HG02571 (cell line): Measurements from ENCODE around the gene RBM6.
"Not testable (repeated sequence)": the region's sequence is repeated elsewhere in the genome, so short reads cannot be mapped to it uniquely, and the experiment has no call there.

Source experiments
- ATAC-seq: cut with Tn5 transposase; IDR thresholded peaks from one replicate; pipeline ENCODE4 v1.9.1; 2021; ENCODE audit warnings: mild to moderate bottlenecking, moderate library complexity; ENCODE audit not compliant: unreplicated experiment

RBM6 gene, protein sequence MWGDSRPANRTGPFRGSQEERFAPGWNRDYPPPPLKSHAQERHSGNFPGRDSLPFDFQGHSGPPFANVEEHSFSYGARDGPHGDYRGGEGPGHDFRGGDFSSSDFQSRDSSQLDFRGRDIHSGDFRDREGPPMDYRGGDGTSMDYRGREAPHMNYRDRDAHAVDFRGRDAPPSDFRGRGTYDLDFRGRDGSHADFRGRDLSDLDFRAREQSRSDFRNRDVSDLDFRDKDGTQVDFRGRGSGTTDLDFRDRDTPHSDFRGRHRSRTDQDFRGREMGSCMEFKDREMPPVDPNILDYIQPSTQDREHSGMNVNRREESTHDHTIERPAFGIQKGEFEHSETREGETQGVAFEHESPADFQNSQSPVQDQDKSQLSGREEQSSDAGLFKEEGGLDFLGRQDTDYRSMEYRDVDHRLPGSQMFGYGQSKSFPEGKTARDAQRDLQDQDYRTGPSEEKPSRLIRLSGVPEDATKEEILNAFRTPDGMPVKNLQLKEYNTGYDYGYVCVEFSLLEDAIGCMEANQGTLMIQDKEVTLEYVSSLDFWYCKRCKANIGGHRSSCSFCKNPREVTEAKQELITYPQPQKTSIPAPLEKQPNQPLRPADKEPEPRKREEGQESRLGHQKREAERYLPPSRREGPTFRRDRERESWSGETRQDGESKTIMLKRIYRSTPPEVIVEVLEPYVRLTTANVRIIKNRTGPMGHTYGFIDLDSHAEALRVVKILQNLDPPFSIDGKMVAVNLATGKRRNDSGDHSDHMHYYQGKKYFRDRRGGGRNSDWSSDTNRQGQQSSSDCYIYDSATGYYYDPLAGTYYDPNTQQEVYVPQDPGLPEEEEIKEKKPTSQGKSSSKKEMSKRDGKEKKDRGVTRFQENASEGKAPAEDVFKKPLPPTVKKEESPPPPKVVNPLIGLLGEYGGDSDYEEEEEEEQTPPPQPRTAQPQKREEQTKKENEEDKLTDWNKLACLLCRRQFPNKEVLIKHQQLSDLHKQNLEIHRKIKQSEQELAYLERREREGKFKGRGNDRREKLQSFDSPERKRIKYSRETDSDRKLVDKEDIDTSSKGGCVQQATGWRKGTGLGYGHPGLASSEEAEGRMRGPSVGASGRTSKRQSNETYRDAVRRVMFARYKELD

DNA sequence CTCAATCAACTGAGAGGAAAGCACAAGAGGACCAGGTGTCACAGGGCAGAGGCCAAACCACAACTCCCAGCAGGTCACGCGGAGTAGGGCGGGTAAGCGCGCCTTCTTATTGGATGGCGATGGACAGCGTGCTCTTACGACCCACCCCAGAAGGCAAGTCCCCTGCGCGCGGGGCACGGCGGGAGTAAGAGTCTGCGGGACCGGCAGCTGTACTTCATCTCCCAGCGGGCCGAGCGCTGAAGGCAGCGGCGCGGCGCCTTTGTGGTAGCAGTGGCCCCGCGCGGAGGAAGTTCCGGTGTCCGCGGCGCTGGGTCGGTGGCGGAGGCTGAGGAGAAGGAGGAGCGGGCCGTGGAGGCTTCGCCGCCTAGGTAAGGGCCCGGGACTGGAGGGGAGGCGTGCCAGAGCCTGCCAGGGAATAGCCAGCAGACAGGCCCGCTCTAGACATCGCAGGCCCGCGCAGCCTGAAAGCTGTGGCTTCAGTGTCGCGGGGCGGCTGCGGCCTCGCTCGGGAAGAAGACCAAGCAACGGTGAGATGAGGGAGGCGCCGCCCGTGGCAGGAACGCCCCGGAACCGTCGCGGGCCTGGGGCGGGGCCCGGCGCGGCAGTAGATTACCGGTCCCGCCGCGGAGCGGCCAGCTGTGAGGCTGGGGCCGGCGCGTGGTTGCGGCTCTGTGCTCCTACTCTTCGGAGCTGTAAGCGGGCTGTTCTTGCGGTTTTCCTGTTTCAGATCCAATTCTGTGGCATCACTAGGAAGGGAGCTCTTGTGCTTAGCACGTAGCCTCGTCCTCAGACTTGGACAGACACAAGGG is at the start of gene RBM6:
TSS of gene RBM6 (plus strand) at position 293 of the 809 bp plus-strand sequence. CDS start 22,492 bp downstream, outside the sequence.
- peak; percentile 90 for ATAC-seq

DNA sequence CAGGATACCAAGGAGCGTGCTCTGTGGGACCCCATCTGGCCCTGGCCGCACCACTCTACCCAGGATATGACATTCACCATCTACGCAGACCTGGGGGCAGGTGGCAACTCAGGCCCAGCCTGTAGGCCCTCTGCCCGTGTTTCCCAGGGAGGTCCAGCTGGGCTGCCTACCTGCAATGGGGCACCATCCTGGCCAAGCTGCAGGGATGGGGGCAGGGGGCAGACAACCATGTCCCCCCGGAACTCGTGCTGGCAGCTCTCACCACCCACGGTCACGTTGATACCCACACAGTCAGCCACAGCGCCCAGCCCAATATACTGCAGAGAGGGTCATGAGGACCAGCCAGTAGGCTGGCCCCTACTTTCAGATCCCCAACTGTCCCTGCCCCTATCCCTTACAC is 44.2 kb upstream of the RBM6 start:
- no peak for ATAC-seq

DNA sequence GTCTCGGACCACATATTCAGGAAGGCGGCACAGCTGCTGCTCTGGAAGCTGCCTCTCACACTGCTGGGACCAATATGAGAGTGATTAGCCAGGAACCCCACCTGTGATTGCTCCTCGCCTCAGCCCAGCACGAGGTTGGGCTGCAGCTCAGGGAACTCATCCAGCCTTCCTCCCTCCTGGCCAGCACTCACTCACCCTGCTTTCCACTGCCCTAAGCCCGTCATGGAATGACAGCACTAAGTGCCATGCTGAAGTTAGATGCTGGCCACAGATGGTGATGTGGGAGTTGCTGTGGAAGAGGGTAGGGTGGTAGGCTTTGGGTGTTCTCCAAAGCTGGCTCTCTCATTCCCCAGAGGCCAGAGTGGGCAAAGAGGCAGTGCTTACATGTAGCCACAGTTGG is 43.6 kb upstream of the RBM6 start:
- no peak for ATAC-seq

DNA sequence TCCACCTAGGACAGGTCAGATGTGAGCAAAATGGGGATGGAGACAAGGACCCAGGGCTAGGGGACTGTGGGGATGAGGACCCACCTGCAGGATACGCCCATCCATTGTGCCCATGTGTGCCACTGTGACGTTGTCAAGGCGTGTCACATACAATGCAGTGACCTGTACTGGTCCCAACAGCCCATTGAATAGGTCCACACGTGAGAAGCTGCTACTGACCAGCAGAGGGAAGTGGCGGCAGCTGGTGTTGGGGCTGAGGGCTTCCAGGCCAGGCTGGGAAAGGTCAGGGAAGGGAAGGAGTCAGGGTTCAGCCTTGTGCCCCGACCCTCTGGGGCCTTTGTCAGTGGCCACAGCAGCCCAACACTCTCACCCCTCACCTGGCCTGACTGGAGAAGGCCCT is 41.0 kb upstream of the RBM6 start:
- no peak for ATAC-seq

DNA sequence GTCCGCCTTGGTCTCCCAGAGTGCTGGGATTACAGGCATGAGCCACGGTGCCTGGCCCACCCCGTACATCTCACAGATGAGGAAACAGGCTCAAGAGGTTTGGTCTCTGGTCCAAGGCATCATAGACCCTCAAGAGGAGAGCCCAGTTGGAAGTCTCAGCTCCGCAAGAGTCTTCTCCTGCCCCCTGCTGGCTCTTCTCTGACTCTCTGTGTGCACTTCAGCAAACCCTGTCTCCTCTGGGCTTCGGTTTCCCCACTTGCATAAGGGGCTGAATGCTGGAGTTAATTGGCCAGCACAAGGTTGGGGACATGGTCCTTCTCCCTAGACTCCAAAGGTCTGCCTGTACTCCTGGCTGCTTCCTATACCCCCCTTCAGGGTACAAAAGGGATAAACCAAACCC is 40.1 kb upstream of the RBM6 start:
- ATAC-seq: no peak

DNA sequence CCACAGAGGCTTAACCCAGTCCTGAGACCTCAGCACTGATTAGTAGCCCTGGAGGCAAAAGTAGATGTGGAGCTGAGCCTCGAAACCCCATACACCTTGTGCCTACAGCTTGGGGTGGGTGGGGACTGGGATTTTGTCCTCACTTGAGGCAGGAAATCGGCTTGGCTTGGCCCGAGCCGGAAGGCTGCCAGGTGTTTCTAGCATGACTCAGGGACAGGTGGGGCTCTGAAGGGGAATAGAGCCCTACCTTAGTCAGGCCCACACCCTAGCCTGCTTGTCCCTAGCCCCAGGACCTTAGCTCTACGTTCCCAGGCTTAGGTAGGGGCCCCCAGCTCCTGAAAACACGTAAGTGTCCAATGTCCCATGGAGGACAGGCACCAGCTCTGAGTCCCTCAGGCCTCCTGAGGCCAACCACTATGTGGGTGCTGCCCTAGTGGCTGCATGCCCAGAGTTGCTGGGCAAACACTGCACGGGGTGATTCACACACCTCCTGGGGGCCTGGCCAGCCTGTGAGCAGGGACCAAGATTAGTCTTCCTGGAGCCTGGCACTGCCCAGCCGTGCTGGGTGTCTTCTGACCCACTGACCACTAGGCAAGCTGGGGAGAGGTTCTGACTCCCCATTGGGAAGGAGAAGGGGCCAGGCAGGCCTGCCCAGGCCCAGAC is 39.3 kb upstream of the RBM6 start:
- no peak for ATAC-seq

DNA sequence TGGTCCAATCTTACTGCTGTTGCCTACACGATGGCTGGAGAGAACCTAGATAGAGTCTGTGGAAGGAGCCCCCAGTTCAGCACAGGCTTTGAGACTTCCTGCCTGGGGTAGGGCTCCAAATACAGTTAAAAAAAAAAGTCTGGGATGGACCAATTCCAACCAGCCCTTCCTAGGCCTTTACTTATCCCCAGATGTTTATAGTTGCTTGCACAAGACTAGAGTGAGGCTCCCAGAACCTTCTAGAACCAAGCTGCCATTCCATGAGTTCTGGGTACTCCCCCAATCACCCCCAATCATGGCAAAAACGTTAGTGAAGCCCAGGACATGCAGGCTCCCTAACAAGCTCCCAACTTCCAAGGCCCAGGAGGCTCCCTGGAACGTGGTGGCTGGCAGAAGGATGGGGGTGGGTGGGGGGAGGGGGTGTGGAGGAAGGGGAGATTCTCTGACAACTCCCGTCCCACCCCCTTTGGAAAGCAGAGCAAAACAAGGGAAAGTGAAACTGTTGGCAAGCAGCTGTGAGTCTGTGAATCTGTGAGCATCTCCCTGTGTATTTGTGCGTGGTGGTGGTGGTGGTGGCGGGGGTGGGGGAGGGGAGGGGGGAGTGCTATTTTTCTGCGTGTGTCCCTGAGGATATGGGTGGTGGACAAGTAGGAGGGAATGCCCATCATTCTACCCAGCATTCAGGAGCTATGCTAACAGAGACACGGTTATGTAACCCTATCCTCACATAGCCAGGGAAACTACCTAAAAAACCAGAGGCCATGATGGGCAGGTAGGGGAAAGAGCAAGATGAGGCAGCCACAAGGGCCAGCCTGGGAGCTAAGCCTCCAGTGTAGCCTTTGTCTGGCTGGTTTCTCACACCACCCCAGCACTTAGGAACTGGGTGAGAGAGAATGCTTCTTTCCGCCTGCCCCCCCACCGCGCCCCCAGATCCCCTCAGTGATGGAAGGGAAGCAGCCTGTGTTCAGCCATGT is 38.3 kb upstream of the RBM6 start:
- no peak for ATAC-seq

DNA sequence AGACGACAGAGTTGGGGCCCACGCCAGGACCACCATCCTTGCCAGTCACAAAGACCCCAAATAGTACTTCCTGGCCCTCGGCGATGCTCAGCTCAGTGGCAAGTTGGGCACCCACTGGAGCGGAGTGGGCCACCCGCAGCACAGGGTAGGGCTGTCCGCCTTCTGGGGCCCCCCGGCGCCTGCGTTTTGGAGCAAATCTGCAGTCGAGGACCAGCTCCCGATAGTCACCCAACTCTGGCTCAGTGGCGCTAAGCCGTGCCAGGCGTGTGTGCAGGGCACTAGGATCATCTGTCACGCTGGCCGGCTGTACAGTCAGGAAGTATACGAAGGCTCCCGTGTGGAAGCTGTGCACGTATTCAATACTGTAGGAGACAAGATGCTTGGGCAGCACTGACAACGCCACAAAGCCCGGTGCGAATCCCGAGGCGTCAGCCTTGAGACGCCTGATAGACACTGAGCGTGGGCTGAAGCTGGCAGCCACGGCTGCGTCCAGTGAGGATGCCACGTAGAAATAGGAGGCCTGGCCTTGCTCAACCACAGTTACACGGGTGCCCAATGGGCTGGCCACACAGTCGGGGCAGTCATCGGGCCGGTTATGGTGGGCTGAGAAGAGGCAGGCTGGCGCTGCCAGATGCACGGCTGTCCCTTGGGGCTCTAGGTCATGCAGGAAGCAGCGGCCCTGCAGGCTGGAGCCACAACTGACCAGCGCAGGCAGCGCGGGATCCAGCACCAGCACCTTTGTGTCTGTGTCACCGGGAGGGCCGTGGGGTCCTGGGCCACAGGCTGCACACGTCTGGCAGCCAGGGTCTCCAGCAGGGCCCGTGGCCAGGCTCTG is 37.2 kb upstream of the RBM6 start:
- ATAC-seq: no peak

DNA sequence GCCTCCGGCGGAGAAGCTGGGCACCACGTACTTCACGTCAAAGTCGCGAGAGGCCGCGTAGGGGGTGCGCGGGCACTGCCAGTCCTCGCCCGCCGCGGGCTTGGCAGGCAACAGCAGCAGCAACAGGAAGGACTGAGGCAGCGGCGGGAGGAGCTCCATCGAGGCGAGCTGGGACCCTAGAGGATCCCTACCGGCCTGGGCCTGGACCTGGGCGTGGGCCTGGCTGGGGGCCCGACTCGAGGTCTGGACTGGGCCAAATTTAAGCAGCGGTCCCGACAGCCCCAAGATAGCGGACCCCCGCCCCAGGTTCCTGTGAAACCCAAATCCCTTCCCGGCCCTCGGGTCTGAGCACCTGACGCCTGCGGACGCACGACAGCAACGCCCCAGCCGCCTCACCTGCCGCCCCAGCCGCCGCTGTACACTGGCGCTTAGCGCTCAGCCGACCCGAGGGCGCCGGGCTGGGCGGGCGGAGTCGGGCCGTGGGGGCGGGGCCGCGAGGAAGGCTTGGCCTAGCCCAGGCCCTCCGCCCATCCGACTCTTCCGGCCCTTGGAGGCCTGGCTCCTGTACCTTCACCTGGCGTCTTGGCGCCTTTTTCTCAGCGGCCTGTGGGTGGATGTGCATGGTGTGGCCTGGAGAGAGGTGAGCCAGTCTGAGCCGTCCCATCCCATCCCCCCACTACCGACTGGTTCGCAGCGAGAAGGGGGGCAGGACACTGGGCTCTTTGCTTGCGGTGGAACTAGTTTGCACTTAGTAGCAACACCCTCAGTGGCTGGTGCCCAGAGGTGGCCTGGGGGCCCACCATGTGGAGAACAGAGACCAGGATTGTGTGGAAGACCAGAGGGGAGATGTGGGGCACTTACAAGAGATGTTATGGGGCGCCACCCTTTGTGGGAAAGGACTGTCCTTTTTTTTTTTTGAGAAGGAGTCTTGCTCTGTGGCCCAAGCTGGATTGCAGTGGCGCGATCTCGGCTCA is 36.2 kb upstream of the RBM6 start, which contains the start of gene MST1R:
TSS of gene MST1R (minus strand) at position 423 of the 974 bp plus-strand sequence. CDS start at position 159, 264 bp downstream.
- peak; percentile 65 for ATAC-seq

DNA sequence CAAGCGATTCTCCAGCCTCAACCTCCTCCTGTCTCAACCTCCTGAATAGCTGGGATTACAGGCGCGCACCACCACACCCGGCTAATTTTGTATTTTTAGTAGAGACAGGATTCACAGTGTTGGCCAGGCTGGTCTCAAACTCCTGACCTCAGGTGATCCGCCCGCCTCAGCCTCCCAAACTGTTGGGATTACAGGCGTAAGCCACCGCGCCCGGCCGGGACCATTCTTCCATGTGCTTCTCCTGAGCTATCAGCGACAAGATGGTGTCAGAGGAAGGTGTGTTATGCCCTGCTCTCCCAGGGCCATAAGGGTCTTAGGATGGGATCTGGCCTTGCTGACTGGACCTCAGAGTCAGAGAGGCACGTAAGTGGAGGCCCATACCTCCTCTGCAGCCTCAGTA is 35.5 kb upstream of the RBM6 start:
- ATAC-seq: not testable (repeated sequence)

DNA sequence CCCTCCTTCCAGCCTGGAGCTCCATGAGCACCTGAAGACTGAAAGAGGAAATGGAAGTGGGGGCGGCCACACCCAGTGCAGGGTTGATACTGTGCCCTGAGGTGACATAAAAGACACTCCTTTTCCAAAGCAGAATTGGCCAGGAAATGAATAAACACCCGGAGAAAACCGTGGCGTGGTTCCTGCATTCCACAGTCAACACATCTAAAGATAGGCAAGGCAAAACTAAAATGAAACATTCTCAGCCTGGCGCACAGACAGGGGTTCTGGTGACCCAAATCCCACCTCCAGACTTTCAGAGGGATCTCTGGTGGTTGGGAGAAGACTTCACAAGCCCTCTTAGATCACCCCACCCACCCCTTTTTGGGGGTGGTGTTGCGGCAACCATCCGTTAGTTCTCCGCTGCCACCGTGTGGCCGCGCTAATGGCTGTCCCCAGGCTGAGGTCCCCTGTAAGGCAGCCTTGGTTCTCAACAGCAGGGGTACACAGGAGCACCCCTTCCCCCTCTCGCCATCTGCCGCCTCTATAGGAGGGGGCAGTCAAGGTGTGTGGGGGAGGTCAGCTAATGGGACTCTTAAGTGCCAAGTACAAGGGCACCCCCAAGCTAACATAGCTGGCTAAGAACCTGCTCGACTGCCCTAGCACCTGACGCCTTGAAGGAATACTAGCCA is 33.7 kb upstream of the RBM6 start:
- no peak for ATAC-seq

DNA sequence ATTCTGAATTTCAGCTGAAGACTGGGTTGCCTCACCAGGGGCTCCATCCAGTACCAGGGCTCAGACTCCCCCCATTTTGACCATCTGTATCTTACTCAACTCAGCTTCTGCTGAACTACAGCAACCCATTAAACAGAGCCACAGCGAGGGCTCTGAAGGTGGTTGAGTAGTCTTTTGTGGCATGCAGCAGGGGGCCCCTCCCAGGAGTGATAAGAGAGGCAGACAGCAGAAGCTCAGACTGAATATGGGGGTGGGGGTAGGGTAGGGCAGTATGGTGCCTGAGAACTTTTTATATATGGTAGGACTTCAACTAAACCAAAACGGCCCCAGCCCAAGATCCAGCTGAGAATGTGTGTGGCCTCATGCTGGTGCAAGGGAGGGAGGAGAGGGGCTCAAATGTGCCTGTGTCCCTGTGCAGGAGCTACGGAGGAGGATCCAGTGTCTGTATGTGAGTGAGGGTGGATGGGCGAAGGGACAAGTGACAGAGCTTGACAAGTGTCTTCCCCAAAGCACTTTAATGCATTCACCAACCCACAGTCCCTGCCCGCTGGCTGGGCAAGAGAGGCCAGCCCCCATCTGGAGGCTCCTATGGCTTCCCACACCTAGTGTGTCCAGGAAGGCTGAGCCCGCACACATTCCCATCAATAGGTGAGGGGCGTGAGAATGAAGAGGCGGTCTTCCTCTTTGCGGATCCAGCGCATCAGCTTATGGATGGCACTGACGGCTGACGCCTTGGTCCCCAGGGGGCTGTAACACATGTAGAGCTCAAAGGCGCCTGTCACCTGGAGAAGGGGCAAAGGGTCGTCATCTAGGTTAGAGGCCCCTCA is 31.4 kb upstream of the RBM6 start:
- no peak for ATAC-seq

DNA sequence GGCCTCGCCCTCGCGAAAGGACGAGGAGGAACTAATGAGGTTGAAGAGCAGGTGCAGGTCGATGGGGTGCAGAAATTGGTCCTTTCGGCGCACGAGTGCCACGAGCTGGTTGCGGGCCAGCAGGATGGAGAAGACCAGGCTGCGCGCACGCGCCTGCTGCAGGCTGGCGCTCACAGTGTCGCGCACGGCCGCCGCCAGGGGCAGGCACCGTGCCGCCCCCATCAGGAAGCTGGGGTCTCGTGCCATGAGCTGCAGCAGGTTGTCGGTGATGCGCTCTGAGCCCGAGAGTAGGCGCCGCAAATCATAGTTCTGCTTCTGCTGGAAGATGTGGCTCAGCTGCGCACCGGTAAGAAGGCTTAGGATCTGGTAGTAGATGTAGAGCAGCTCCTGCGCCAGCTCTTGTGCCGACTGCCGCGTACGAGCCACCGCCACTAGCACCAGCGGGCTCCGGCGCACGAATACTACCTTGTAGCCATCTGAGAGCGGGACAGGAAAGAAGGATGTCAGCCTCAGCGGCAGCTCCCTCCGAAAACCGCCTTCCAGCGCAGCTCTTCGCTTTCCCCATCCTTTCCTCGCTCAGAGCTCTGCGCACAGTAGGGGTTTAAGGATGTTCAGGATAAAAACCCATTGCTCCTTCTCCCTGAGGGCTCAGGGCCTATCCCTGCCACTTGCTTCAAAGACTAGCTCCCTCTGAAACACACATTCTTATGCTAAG is 29.4 kb upstream of the RBM6 start:
- ATAC-seq: no peak

DNA sequence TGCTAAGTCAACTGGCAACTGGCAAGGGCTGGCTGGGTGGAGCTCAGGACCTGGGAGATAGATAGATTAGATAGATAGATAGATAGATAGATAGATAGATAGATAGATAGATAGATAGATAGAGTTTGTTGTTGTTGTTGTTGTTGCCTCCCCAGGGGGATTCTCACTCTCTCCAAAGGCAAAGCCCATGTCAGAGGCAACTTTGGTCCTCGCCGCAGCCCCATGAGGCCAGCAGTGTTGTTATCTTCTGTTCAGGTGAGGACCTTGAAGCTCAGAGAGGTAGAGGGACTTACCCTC is 28.9 kb upstream of the RBM6 start:
- ATAC-seq: no peak

DNA sequence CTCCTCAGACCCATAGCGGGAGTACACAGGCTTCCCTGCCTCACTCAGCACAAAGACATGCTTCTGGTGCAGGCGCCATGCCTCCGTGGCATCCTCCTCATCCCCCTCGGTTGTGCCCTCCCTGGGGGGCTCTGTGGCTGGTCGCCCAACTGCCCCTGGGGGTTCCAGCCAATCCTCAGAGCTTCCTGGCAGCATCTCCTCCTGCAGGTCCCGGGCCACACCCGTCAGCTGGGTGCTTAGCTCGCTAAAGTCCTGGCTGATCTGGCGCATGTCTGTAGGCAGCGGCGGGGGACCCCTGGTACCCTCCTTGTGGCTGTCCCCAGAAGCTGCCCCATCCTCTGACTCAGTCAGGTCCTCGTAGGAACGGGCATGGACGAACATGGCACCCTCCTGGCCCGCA is 28.3 kb upstream of the RBM6 start:
- ATAC-seq: no peak
